SU-DHL-6 (cell line): ENCODE results near the gene RPS6KA6.

Experiments
- EZH2phosphoT487 ChIP-seq: fragments of 200-600 bp; sonication (generic), shearing (Covaris generic); conservative IDR thresholded peaks from 2 replicates; pipeline ENCODE4 v1.6.1; 2018; ENCODE audit warnings: mild to moderate bottlenecking, antibody characterized with exemption, low read length, moderate library complexity, mixed read lengths
- TF ChIP-seq, protein P1 (sequence below): fragments of 200-600 bp; sonication (generic); IDR thresholded peaks from one replicate; pipeline ENCODE4 v1.5.1; 2017; ENCODE audit warnings: antibody characterized with exemption, mild to moderate bottlenecking, low read length, moderate library complexity; ENCODE audit not compliant: insufficient read depth, poor library complexity, severe bottlenecking

GRCh38 chrX:84174348-84174747 lies 13.7 kb downstream of the RPS6KA6 start:
- no peak for TF ChIP-seq EZH2phosphoT487
- TF ChIP-seq, protein P1, sequence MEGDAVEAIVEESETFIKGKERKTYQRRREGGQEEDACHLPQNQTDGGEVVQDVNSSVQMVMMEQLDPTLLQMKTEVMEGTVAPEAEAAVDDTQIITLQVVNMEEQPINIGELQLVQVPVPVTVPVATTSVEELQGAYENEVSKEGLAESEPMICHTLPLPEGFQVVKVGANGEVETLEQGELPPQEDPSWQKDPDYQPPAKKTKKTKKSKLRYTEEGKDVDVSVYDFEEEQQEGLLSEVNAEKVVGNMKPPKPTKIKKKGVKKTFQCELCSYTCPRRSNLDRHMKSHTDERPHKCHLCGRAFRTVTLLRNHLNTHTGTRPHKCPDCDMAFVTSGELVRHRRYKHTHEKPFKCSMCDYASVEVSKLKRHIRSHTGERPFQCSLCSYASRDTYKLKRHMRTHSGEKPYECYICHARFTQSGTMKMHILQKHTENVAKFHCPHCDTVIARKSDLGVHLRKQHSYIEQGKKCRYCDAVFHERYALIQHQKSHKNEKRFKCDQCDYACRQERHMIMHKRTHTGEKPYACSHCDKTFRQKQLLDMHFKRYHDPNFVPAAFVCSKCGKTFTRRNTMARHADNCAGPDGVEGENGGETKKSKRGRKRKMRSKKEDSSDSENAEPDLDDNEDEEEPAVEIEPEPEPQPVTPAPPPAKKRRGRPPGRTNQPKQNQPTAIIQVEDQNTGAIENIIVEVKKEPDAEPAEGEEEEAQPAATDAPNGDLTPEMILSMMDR, result no peak
